Glutamatergic neuron (in vitro differentiated cells): Measurements from ENCODE around the gene MYPOP. TPM values are rescaled to one million over a fixed set of nuclear protein-coding genes. Genes with fewer than 3 reads are reported as not detected.
"Not testable (repeated sequence)": the region's sequence is repeated elsewhere in the genome, so short reads cannot be mapped to it uniquely, and the experiment has no call there.

Experiments used
- DNase-seq: peaks from one replicate; pipeline ENCODE4 v3.0.0; 2022
- H3K27ac Mint-ChIP-seq: one replicate; pipeline ENCODE4 v1.8.0; 2020; ENCODE audit warnings: mild to moderate bottlenecking, mixed read lengths, inconsistent platforms; ENCODE audit not compliant: unreplicated experiment
- H3K27me3 Mint-ChIP-seq: one replicate; pipeline ENCODE4 v1.8.0; 2020; ENCODE audit warnings: mild to moderate bottlenecking, moderate library complexity, mixed read lengths, inconsistent platforms; ENCODE audit not compliant: unreplicated experiment
- H3K36me3 Mint-ChIP-seq: one replicate; pipeline ENCODE4 v1.8.0; 2020; ENCODE audit warnings: mild to moderate bottlenecking, mixed read lengths, inconsistent platforms; ENCODE audit not compliant: unreplicated experiment
- H3K4me1 Mint-ChIP-seq: one replicate; pipeline ENCODE4 v1.8.0; 2020; ENCODE audit warnings: mild to moderate bottlenecking, low read depth, mixed read lengths, inconsistent platforms; ENCODE audit not compliant: unreplicated experiment
- H3K4me3 Mint-ChIP-seq: one replicate; pipeline ENCODE4 v1.8.0; 2020; ENCODE audit warnings: mild to moderate bottlenecking, mixed read lengths, inconsistent platforms; ENCODE audit not compliant: unreplicated experiment
- H3K9me3 Mint-ChIP-seq: one replicate; pipeline ENCODE4 v1.8.0; 2020; ENCODE audit warnings: mild to moderate bottlenecking, moderate library complexity, mixed read lengths, inconsistent platforms; ENCODE audit not compliant: unreplicated experiment
- CTCF ChIP-seq: fragments of 200-600 bp; sonication (generic); IDR thresholded peaks from one replicate; pipeline ENCODE4 v1.5.0; 2021; ENCODE audit not compliant: partially characterized antibody, unreplicated experiment
- total RNA-seq: library from RNA; stranded (reverse); fragmentation: NEBNext Ultra II Directional; extraction: Animal tissue kit (Norgen Biotek cat#: 25700); gene quantifications from one replicate; pipeline ENCODE4 v1.2.1, GENCODE V29; 2021; ENCODE audit not compliant: unreplicated experiment

Gene MYPOP
- total RNA-seq, 1 donor from 2014 or later = 7.1 TPM

GRCh38 chr19:45872095-45872919 lies 30.1 kb downstream of the MYPOP start:
- Mint-ChIP-seq H3K27ac (no peak overlapping the region), H3K27me3 (peaks cover 8% of the 10 kb centered on the region), H3K9me3 (peaks cover 4% of the 10 kb centered on the region), H3K4me1 (peaks cover 3% of the 10 kb centered on the region), H3K36me3 (no peaks in the 10 kb centered on the region), H3K4me3 (no peak overlapping the region)
- no peak for TF ChIP-seq CTCF
- no peak for DNase-seq

- no peak for DNase-seq
- no peak overlapping the region for H3K27ac Mint-ChIP-seq
- H3K36me3 Mint-ChIP-seq = no peaks in the 10 kb centered on the region
- H3K27me3 Mint-ChIP-seq = peaks cover 8% of the 10 kb centered on the region
- no peaks in the 10 kb centered on the region for H3K4me1 Mint-ChIP-seq
- no peak for TF ChIP-seq CTCF
- no peak overlapping the region for H3K4me3 Mint-ChIP-seq
- peaks cover 4% of the 10 kb centered on the region for H3K9me3 Mint-ChIP-seq
Measured at GRCh38 chr19:45870798-45871197, 31.6 kb downstream of the MYPOP start.

GRCh38 chr19:45867241-45867640 lies 35.2 kb downstream of the MYPOP start:
- not testable (repeated sequence) for H3K36me3 Mint-ChIP-seq, H3K27ac Mint-ChIP-seq, H3K4me3 Mint-ChIP-seq, H3K4me1 Mint-ChIP-seq, DNase-seq
- peaks cover 15% of the 10 kb centered on the region for H3K9me3 Mint-ChIP-seq
- peaks cover 27% of the 10 kb centered on the region for H3K27me3 Mint-ChIP-seq

GRCh38 chr19:45866400-45867176 lies 35.8 kb downstream of the MYPOP start:
- no peak overlapping the region for H3K27ac Mint-ChIP-seq
- TF ChIP-seq CTCF = no peak

GRCh38 chr19:45865269-45865948 lies 37.0 kb downstream of the MYPOP start:
- Mint-ChIP-seq H3K4me3 (no peak overlapping the region), H3K36me3 (no peaks in the 10 kb centered on the region), H3K27ac (no peak overlapping the region), H3K27me3 (peaks cover 30% of the 10 kb centered on the region), H3K4me1 (no peaks in the 10 kb centered on the region), H3K9me3 (peaks cover 15% of the 10 kb centered on the region)
- no peak for TF ChIP-seq CTCF
- no peak for DNase-seq

More at GRCh38 chr19:45866400-45867176, 35.8 kb downstream of the MYPOP start:
- peaks cover 15% of the 10 kb centered on the region for H3K9me3 Mint-ChIP-seq
- H3K4me3 Mint-ChIP-seq = no peak overlapping the region
- no peaks in the 10 kb centered on the region for H3K36me3 Mint-ChIP-seq
- H3K4me1 Mint-ChIP-seq = no peaks in the 10 kb centered on the region
- H3K27me3 Mint-ChIP-seq = peaks cover 30% of the 10 kb centered on the region
- no peak for DNase-seq
